Adrenal gland (tissue), 5 donors: ENCODE data around the gene HEBP1.

Source experiments
- CTCF ChIP-seq, 6 experiments: fragments of 450-650 bp in 4 of 6; fragments of 200-600 bp in 2 of 6; sonication (generic) in 1 of 6; IDR thresholded peaks; 1 replicate in 5 of 6; 2 replicates in 1 of 6; pipeline versions ENCODE4 v1.5.1 to v1.8.0; 2016 to 2021; ENCODE audit warnings: antibody characterized with exemption in 6 of 6, mild to moderate bottlenecking in 2 of 6, moderate library complexity in 1 of 6
- POLR2A ChIP-seq, 2 donors: fragments of 450-650 bp; IDR thresholded peaks; one replicate each; pipeline ENCODE4 v1.6.1; 2017; ENCODE audit warnings: antibody characterized with exemption in 2 of 2, mild to moderate bottlenecking in 2 of 2, moderate library complexity in 1 of 2
- donor health status: DM: no; HTN: no; CAD: no.

GRCh38 chr12:12992418-12993130 is 7.5 kb downstream of the HEBP1 start:
- TF ChIP-seq CTCF (IDR thresholded peaks at IDR 0.05) (no peak), POLR2A (IDR thresholded peaks at IDR 0.05) (peak in 1 of 2 donors; percentile 75)
